Activated CD8-positive, alpha-beta T cell treated with anti-CD3 and anti-CD28 coated beads for 36 hours (primary cell): Measurements from ENCODE around the gene FMN1. TPM values are rescaled to one million over a fixed set of nuclear protein-coding genes. Genes with fewer than 3 reads are reported as not detected.

Experiments
- ATAC-seq: fragments of 200-7000 bp; cut with Tn5 transposase; one replicate; pipeline ENCODE4 v1.10.0; 2021; ENCODE audit warnings: mild to moderate bottlenecking, moderate library complexity
- CTCF ChIA-PET: fragments of 350-600 bp; sonication (Branson Sonifier 250); formaldehyde crosslinking; loops from one replicate; lab custom pipeline; 2021; ENCODE audit warnings: antibody characterized with exemption; lab: Charles Lee
- POLR2A ChIA-PET: fragments of 350-600 bp; sonication (Branson Sonifier 250); formaldehyde crosslinking; loops from one replicate; lab custom pipeline; 2021; ENCODE audit warnings: antibody characterized with exemption; lab: Charles Lee
- DNase-seq: peaks from one replicate; pipeline ENCODE4 v3.0.0-alpha.2; 2020
- H3K27ac Mint-ChIP-seq: one replicate; pipeline ENCODE4 v1.8.0; 2021; ENCODE audit warnings: mild to moderate bottlenecking, mixed read lengths
- H3K27me3 Mint-ChIP-seq: one replicate; pipeline ENCODE4 v1.8.0; 2021; ENCODE audit warnings: mixed read lengths
- H3K36me3 Mint-ChIP-seq: one replicate; pipeline ENCODE4 v1.8.0; 2021; ENCODE audit warnings: low read depth, mixed read lengths
- H3K4me1 Mint-ChIP-seq: one replicate; pipeline ENCODE4 v1.8.0; 2021; ENCODE audit warnings: low read depth, mixed read lengths
- H3K4me3 Mint-ChIP-seq: one replicate; pipeline ENCODE4 v1.8.0; 2021; ENCODE audit warnings: mild to moderate bottlenecking, moderate library complexity, mixed read lengths
- H3K9me3 Mint-ChIP-seq: one replicate; pipeline ENCODE4 v1.8.0; 2021; ENCODE audit warnings: mixed read lengths
- intact Hi-C: fragments of 100-400 bp; cut with micrococcal nuclease; formaldehyde crosslinking; loops from one replicate; pipeline ENCODE4 v1.10.0; 2022
- total RNA-seq, 2 experiments: library from RNA; stranded (reverse); gene quantifications; one replicate each; pipeline ENCODE4 v1.2.3, GENCODE V29; 2021
- TF ChIP-seq, protein P1 (sequence below): fragments of 200-600 bp; IDR thresholded peaks from one replicate; pipeline ENCODE4 v1.8.0; 2022; ENCODE audit warnings: antibody characterized with exemption, mild to moderate bottlenecking

The FMN1 gene
- total RNA-seq, 2 experiments from 2014 or later: 0.07 TPM; not detected in 1

DNA sequence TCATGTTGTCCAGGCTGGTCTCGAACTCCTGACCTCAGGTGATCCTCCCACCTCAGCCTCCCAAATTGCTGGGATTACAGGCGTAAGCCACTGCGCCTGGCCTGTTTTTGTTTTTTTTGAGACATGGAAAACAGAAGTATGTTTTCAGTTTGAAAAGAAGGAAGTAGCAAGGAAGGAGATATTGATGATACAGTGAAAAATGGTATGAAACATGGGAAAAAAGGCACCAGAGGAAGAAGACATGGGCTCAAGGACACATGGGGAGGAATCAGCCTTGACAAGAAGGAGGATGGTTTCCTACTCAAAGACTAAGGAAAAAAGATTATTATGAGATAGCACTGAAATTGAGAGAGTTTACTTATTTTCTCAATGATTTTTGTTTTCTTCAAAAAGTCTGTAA is 30.7 kb downstream of the FMN1 start:
- no peaks in the 10 kb centered on the region for H3K36me3 Mint-ChIP-seq
- TF ChIP-seq, protein P1, sequence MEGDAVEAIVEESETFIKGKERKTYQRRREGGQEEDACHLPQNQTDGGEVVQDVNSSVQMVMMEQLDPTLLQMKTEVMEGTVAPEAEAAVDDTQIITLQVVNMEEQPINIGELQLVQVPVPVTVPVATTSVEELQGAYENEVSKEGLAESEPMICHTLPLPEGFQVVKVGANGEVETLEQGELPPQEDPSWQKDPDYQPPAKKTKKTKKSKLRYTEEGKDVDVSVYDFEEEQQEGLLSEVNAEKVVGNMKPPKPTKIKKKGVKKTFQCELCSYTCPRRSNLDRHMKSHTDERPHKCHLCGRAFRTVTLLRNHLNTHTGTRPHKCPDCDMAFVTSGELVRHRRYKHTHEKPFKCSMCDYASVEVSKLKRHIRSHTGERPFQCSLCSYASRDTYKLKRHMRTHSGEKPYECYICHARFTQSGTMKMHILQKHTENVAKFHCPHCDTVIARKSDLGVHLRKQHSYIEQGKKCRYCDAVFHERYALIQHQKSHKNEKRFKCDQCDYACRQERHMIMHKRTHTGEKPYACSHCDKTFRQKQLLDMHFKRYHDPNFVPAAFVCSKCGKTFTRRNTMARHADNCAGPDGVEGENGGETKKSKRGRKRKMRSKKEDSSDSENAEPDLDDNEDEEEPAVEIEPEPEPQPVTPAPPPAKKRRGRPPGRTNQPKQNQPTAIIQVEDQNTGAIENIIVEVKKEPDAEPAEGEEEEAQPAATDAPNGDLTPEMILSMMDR: no peak
- peaks cover 5% of the 10 kb centered on the region for H3K27me3 Mint-ChIP-seq
- H3K9me3 Mint-ChIP-seq: no peaks in the 10 kb centered on the region
- ChIA-PET POLR2A (no interaction called here), CTCF (interaction anchor here (0.7 kb wide), 1 partner anchor 8 kb away, joined by 3 read pairs; no protein-coding TSS in a partner anchor)
- H3K4me1 Mint-ChIP-seq: peaks cover 7% of the 10 kb centered on the region
- no peak for ATAC-seq
- no peak overlapping the region for H3K27ac Mint-ChIP-seq
- no peak overlapping the region for H3K4me3 Mint-ChIP-seq
- intact Hi-C loops: no loop called here
- DNase-seq: no peak

DNA sequence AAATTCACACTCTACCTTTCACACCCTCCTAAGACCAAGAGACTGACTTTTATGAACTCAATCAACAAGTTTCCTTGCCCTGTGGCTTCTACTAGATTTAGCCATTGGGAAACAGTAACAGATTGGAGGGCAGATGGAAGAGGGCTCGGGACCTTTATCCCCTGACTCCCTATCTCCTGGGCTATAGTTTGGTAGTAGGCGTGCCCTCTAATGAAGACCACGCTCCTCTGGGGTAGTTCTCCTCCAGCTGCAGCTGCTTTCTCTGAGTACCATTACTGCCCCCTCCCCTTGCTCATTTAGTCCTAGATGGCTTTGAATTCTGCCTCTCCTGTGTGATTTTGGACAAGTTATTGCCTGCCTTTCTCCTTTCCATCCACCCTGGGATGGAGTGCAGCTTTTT is 33.3 kb downstream of the FMN1 start:
- POLR2A ChIA-PET: no interaction called here
- CTCF ChIA-PET: no interaction called here
- intact Hi-C loops: no loop called here

GRCh38 chr15:33160581-33161165 is 33.8 kb downstream of the FMN1 start:
- ATAC-seq (no peak), DNase-seq (no peak)
- intact Hi-C loops: no loop called here

More for the DNA sequence above, 33.3 kb downstream of the FMN1 start:
- H3K36me3 Mint-ChIP-seq: no peaks in the 10 kb centered on the region
- H3K27ac Mint-ChIP-seq: no peak overlapping the region
- H3K4me1 Mint-ChIP-seq: peaks cover 7% of the 10 kb centered on the region
- H3K9me3 Mint-ChIP-seq: no peaks in the 10 kb centered on the region
- DNase-seq (no peak), ATAC-seq (no peak)
- TF ChIP-seq, protein P1: no peak
- peaks cover 4% of the 10 kb centered on the region for H3K27me3 Mint-ChIP-seq
- H3K4me3 Mint-ChIP-seq: no peak overlapping the region

GRCh38 chr15:33159726-33160453 is 34.6 kb downstream of the FMN1 start:
- intact Hi-C loops: no loop called here
- Mint-ChIP-seq H3K27me3 (peaks cover 6% of the 10 kb centered on the region), H3K27ac (no peak overlapping the region), H3K4me1 (peaks cover 7% of the 10 kb centered on the region), H3K36me3 (no peaks in the 10 kb centered on the region), H3K4me3 (no peak overlapping the region), H3K9me3 (no peaks in the 10 kb centered on the region)
- DNase-seq (no peak), ATAC-seq (no peak)
- TF ChIP-seq, protein P1: no peak
- POLR2A ChIA-PET: no interaction called here
- CTCF ChIA-PET: no interaction called here

More at GRCh38 chr15:33160581-33161165, 33.8 kb downstream of the FMN1 start:
- H3K4me1 Mint-ChIP-seq: peaks cover 7% of the 10 kb centered on the region
- H3K9me3 Mint-ChIP-seq: no peaks in the 10 kb centered on the region
- H3K27me3 Mint-ChIP-seq: peaks cover 6% of the 10 kb centered on the region
- no peak overlapping the region for H3K27ac Mint-ChIP-seq
- ChIA-PET CTCF (no interaction called here), POLR2A (no interaction called here)
- H3K36me3 Mint-ChIP-seq: no peaks in the 10 kb centered on the region
- H3K4me3 Mint-ChIP-seq: no peak overlapping the region
- TF ChIP-seq, protein P1: no peak

DNA sequence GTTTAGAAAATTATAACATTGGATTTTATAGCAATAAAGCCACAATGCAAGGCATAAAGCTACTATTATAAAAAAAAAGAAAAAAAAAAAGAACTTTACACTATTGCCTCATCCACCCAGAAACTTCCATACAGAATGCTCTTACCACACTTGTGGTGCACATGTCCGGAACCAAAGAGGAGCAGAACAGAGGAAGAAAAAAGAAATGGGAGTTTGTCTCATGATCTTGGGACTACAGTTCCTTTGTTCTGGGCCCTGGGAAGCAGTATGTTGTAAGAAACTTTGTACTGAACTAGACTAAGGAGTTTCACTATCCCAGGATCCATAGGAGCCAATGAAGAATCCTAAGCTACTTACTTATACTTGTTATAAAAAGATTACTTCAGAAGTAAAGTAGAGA is 36.1 kb downstream of the FMN1 start:
- no peaks in the 10 kb centered on the region for H3K9me3 Mint-ChIP-seq
- H3K27me3 Mint-ChIP-seq: peaks cover 4% of the 10 kb centered on the region
- no peaks in the 10 kb centered on the region for H3K36me3 Mint-ChIP-seq
- ATAC-seq: no peak
- peaks cover 7% of the 10 kb centered on the region for H3K4me1 Mint-ChIP-seq
- intact Hi-C loops: no loop called here
- TF ChIP-seq, protein P1: no peak
- ChIA-PET POLR2A (no interaction called here), CTCF (interaction anchor here (1.2 kb wide), 1 partner anchor 11 kb away, joined by 5 read pairs; no protein-coding TSS in a partner anchor)
- no peak overlapping the region for H3K27ac Mint-ChIP-seq
- no peak overlapping the region for H3K4me3 Mint-ChIP-seq
- no peak for DNase-seq
